ENCODE data around the gene KLHL18.

DNA sequence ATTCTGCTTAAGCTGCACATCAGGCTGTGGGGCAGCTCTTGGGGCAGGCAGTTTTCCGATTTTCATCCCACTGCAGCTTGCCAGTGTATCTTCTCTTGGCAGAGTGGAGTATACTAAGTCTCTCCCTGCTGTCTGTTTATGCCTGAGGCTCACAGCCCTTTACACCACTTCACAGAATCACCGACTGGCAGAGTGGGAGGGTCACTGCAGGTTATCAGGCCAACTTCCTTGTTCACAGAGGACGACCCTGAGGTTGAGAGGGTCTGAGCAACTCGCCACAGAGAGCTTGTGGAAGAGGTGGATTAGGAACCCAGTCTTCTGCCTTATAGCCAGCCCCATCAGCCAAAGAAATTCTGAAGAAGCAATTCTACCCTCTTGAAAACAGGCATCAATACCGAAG is 31.1 kb upstream of the KLHL18 start:
- no peak for TF ChIP-seq EZH2 (IDR thresholded peaks at IDR 0.05; ENCODE audit: borderline replicate concordance, insufficient read depth, low read length, poor library complexity, severe bottlenecking)
- no peak for TF ChIP-seq REST (IDR thresholded peaks at IDR 0.05; ENCODE audit: borderline replicate concordance)
- TF ChIP-seq CTCF (IDR thresholded peaks at IDR 0.05; ENCODE audit: poor library complexity, severe bottlenecking): no peak
